H9 (cell line): Measurements from ENCODE around the gene GTF2H4. TPM values are rescaled to one million over a fixed set of nuclear protein-coding genes. Genes with fewer than 3 reads are reported as not detected.

Experiments
- DNase-seq: peaks from one replicate; pipeline ENCODE4 v3.0.0-alpha.2; 2017
- H2AFZ ChIP-seq: one replicate; pipeline ENCODE4 v1.6.1; 2013; ENCODE audit warnings: mild to moderate bottlenecking, low read length, control low read depth, moderate library complexity
- H2AK5ac ChIP-seq: 2 replicates; pipeline ENCODE4 v1.6.1; 2013; ENCODE audit warnings: low read length, control low read depth, mixed read lengths; ENCODE audit not compliant: insufficient read length
- H2BK120ac ChIP-seq: one replicate; pipeline ENCODE4 v1.6.1; 2013; ENCODE audit warnings: low read depth, mild to moderate bottlenecking, low read length, control low read depth, inconsistent platforms; ENCODE audit not compliant: poor library complexity, severe bottlenecking
- H2BK12ac ChIP-seq: 2 replicates; pipeline ENCODE4 v1.6.1; 2013; ENCODE audit warnings: low read length, control low read depth, mixed read lengths, low read depth; ENCODE audit not compliant: insufficient read length
- H2BK15ac ChIP-seq: 2 replicates; pipeline ENCODE4 v1.6.1; 2013; ENCODE audit warnings: low read depth, low read length, control low read depth
- H2BK20ac ChIP-seq: one replicate; pipeline ENCODE4 v1.6.1; 2013; ENCODE audit warnings: low read depth, mild to moderate bottlenecking, low read length, control low read depth, inconsistent platforms; ENCODE audit not compliant: poor library complexity, severe bottlenecking
- H2BK5ac ChIP-seq: 2 replicates; pipeline ENCODE4 v1.6.1; 2013; ENCODE audit warnings: low read length, control low read depth, mixed read lengths; ENCODE audit not compliant: insufficient read length
- H3K14ac ChIP-seq: 2 replicates; pipeline ENCODE4 v1.6.1; 2013; ENCODE audit warnings: low read length, control low read depth; ENCODE audit not compliant: insufficient read depth
- H3K18ac ChIP-seq: 2 replicates; pipeline ENCODE4 v1.6.1; 2013; ENCODE audit warnings: low read depth, mild to moderate bottlenecking, mixed read lengths, low read length, control low read depth; ENCODE audit not compliant: insufficient read length
- H3K23ac ChIP-seq: 2 replicates; pipeline ENCODE4 v1.6.1; 2013; ENCODE audit warnings: low read length, control low read depth, mixed read lengths, low read depth; ENCODE audit not compliant: insufficient read length
- H3K23me2 ChIP-seq: 2 replicates; pipeline ENCODE4 v1.6.1; 2013; ENCODE audit warnings: low read depth, mild to moderate bottlenecking, mixed read lengths, low read length, control low read depth; ENCODE audit not compliant: insufficient read length, poor library complexity, severe bottlenecking
- H3K27ac ChIP-seq: 2 replicates; pipeline ENCODE4 v1.5.1; 2013; ENCODE audit warnings: low read length, control low read depth, mixed read lengths, low read depth; ENCODE audit not compliant: insufficient read length
- H3K27me3 ChIP-seq: 2 replicates; pipeline ENCODE4 v1.6.1; 2013; ENCODE audit warnings: low read length, control low read depth, inconsistent platforms; ENCODE audit not compliant: insufficient read depth
- H3K4ac ChIP-seq: 2 replicates; pipeline ENCODE4 v1.6.1; 2013; ENCODE audit warnings: low read depth, mild to moderate bottlenecking, control low read depth, inconsistent platforms, low read length, moderate library complexity
- H3K4me1 ChIP-seq: 2 replicates; pipeline ENCODE4 v1.6.1; 2013; ENCODE audit warnings: low read length, control low read depth, inconsistent platforms; ENCODE audit not compliant: insufficient read depth
- H3K4me2 ChIP-seq: 2 replicates; pipeline ENCODE4 v1.6.1; 2013; ENCODE audit warnings: low read length, control low read depth, mixed read lengths; ENCODE audit not compliant: insufficient read length, insufficient read depth
- H3K56ac ChIP-seq: 2 replicates; pipeline ENCODE4 v1.6.1; 2013; ENCODE audit warnings: low read depth, mild to moderate bottlenecking, mixed read lengths, low read length, control low read depth; ENCODE audit not compliant: insufficient read length
- H3K79me1 ChIP-seq: 2 replicates; pipeline ENCODE4 v1.6.1; 2013; ENCODE audit warnings: low read depth, mild to moderate bottlenecking, moderate library complexity, low read length, control low read depth, inconsistent platforms; ENCODE audit not compliant: insufficient read depth, poor library complexity, severe bottlenecking
- H3K79me2 ChIP-seq: 2 replicates; pipeline ENCODE4 v1.6.1; 2013; ENCODE audit warnings: low read length, control low read depth, inconsistent platforms; ENCODE audit not compliant: insufficient read depth
- H3K9ac ChIP-seq: 2 replicates; pipeline ENCODE4 v1.6.1; 2013; ENCODE audit warnings: low read length, control low read depth, mixed read lengths; ENCODE audit not compliant: insufficient read length; ENCODE audit errors: extremely low read depth
- H3K9me3 ChIP-seq: one replicate; pipeline ENCODE4 v1.6.1; 2013; ENCODE audit warnings: low read depth, low read length, inconsistent platforms; ENCODE audit not compliant: control insufficient read depth
- H3T11ph ChIP-seq: one replicate; pipeline ENCODE4 v1.6.1; 2013; ENCODE audit warnings: mild to moderate bottlenecking, low read length, control low read depth, inconsistent platforms
- H4K20me1 ChIP-seq: one replicate; pipeline ENCODE4 v1.6.1; 2013; ENCODE audit not compliant: control insufficient read depth, insufficient read length, insufficient read depth
- H4K5ac ChIP-seq: 2 replicates; pipeline ENCODE4 v1.6.1; 2013; ENCODE audit warnings: low read depth, mild to moderate bottlenecking, mixed read lengths, low read length, control low read depth; ENCODE audit not compliant: insufficient read length
- H4K8ac ChIP-seq: replicated peaks from 2 replicates; pipeline ENCODE4 v1.6.1; 2013; ENCODE audit warnings: low read length, control low read depth, mixed read lengths, low read depth; ENCODE audit not compliant: insufficient read length
- H4K91ac ChIP-seq: 2 replicates; pipeline ENCODE4 v1.6.1; 2013; ENCODE audit warnings: low read depth, mild to moderate bottlenecking, moderate library complexity, mixed read lengths, low read length, control low read depth; ENCODE audit not compliant: insufficient read length
- H3K27ac Mint-ChIP-seq, 3 experiments: 2 replicates in 2 of 3; 3 replicates in 1 of 3; pipeline ENCODE4 v1.8.0; 2020 to 2021; ENCODE audit warnings: mixed read lengths in 3 of 3, mild to moderate bottlenecking in 1 of 3, moderate library complexity in 1 of 3
- H3K27me3 Mint-ChIP-seq: 2 replicates; pipeline ENCODE4 v1.8.0; 2021; ENCODE audit warnings: low read depth, mild to moderate bottlenecking, moderate library complexity, mixed read lengths
- H3K36me3 Mint-ChIP-seq, 3 experiments: 2 replicates in 2 of 3; 3 replicates in 1 of 3; pipeline ENCODE4 v1.8.0; 2020 to 2021; ENCODE audit warnings: low read depth in 3 of 3, mixed read lengths in 3 of 3; ENCODE audit not compliant: insufficient read depth in 1 of 3
- H3K4me1 Mint-ChIP-seq, 2 experiments: 2 replicates each; pipeline ENCODE4 v1.8.0; 2020; ENCODE audit warnings: mixed read lengths in 2 of 2
- H3K4me3 Mint-ChIP-seq, 2 experiments: 2 replicates in 1 of 2; 3 replicates in 1 of 2; pipeline ENCODE4 v1.8.0; 2020 to 2021; ENCODE audit warnings: mild to moderate bottlenecking in 2 of 2, mixed read lengths in 2 of 2, moderate library complexity in 1 of 2
- H3K9me3 Mint-ChIP-seq, 2 experiments: 2 replicates in 1 of 2; 3 replicates in 1 of 2; pipeline ENCODE4 v1.8.0; 2020; ENCODE audit warnings: mild to moderate bottlenecking in 2 of 2, mixed read lengths in 2 of 2, moderate library complexity in 1 of 2
- CTCF ChIP-seq: fragments of 200-600 bp; sonication (generic); conservative IDR thresholded peaks from 3 replicates; pipeline ENCODE4 v1.8.0; 2021; ENCODE audit warnings: antibody characterized with exemption, mild to moderate bottlenecking
- total RNA-seq: library from RNA; stranded (reverse); gene quantifications from 2 replicates; pipeline ENCODE4 v1.2.1, GENCODE V29; 2021

GTF2H4 gene
- total RNA-seq, 1 experiment from 2014 or later, result 60.8 TPM

- no peak overlapping the region for H3T11ph ChIP-seq
- no peak overlapping the region for H3K9ac ChIP-seq
- H4K20me1 ChIP-seq, result no peaks in the 10 kb centered on the region
- Mint-ChIP-seq H3K9me3 (peaks cover 62 to 68% of the 10 kb centered on the region in 2 experiments), H3K36me3 (peaks cover 34 to 73% (median 39%) of the 10 kb centered on the region in 3 experiments), H3K4me1 (peaks cover 5 to 6% of the 10 kb centered on the region in 2 experiments; a peak in 3 of 4 replicates), H3K27me3 (peaks cover 3% of the 10 kb centered on the region), H3K27ac (no peak overlapping the region), H3K4me3 (no peak overlapping the region)
- TF ChIP-seq CTCF, result no peak
- H4K5ac ChIP-seq, result no peak overlapping the region
- H3K79me2 ChIP-seq, result no peaks in the 10 kb centered on the region
- H3K79me1 ChIP-seq, result no peaks in the 10 kb centered on the region
- no peak overlapping the region for H2AK5ac ChIP-seq
- no peak overlapping the region for H3K56ac ChIP-seq
- H2BK20ac ChIP-seq, result no peak overlapping the region
- no peak overlapping the region for H2BK5ac ChIP-seq
- H3K23me2 ChIP-seq, result no peaks in the 10 kb centered on the region
- no peak for DNase-seq
- H3K18ac ChIP-seq, result no peak overlapping the region
- no peak overlapping the region for H4K91ac ChIP-seq
- H3K9me3 ChIP-seq, result peaks cover 14% of the 10 kb centered on the region
- no peak overlapping the region for H2AFZ ChIP-seq
- no peak overlapping the region for H2BK15ac ChIP-seq
- no peaks in the 10 kb centered on the region for H3K4me1 ChIP-seq
- H3K4ac ChIP-seq, result no peak overlapping the region
- no peaks in the 10 kb centered on the region for H3K27me3 ChIP-seq
- no peak overlapping the region for H2BK12ac ChIP-seq
- no peak overlapping the region for H3K23ac ChIP-seq
- H2BK120ac ChIP-seq, result no peak overlapping the region
- H3K4me2 ChIP-seq, result no peak overlapping the region
- H4K8ac ChIP-seq, result no peak overlapping the region
- H3K27ac ChIP-seq, result no peak overlapping the region
- H3K14ac ChIP-seq, result no peak overlapping the region
Observed at GRCh38 chr6:30870546-30870945, 37.5 kb upstream of the GTF2H4 start.
